HepG2 (cell line): Measurements from ENCODE around the gene ACBD3. TPM values are rescaled to one million over a fixed set of nuclear protein-coding genes. Genes with fewer than 3 reads are reported as not detected.
A peak's percentile ranks its signal among the peaks of the same experiment; 100 is the strongest.

Source experiments
- ATAC-seq: fragments of 200-7000 bp; cut with Tn5 transposase; 3 replicates; pipeline ENCODE4 v1.9.1; 2020; ENCODE audit warnings: mild to moderate bottlenecking, moderate library complexity
- BruUV-seq: library from RNA; stranded (reverse); fragments of 400-500 nt; replicated peaks from 2 replicates; lab custom pipeline; 2021; lab: Mats Ljungman, UMichigan
- CTCF ChIA-PET: fragments of 300-600 bp; formaldehyde crosslinking; extraction: SDS; loops from one replicate; lab custom pipeline; 2021; ENCODE audit warnings: low total read pairs, inconsistent platforms, low intra/inter-chr PET ratio; lab: Yijun Ruan, JAX
- POLR2A ChIA-PET: fragments of 350-600 bp; sonication (Branson Sonifier 250); formaldehyde crosslinking; loops from one replicate; lab custom pipeline; 2020; ENCODE audit warnings: antibody characterized with exemption, inconsistent platforms; lab: Yijun Ruan, JAX
- DNase-seq: peaks from one replicate; pipeline ENCODE4 v3.0.0-alpha.2; 2015; ENCODE audit warnings: low spot score
- FAIRE-seq: peaks from 3 replicates; lab custom pipeline; 2011; peaks lifted over from hg19 to GRCh38; lab: Jason Lieb, UNC
- H2AFZ ChIP-seq: one replicate; pipeline ENCODE4 v1.6.1; 2011; ENCODE audit warnings: low read length, inconsistent platforms
- H3K27ac ChIP-seq: fragments of 300-600 bp; 3 replicates; pipeline ENCODE4 v1.8.0; 2011; ENCODE audit warnings: mixed run types, mild to moderate bottlenecking, mixed read lengths, low read length, inconsistent platforms; ENCODE audit not compliant: insufficient read depth; ENCODE audit errors: extremely low read length
- H3K27me3 ChIP-seq, 2 experiments: fragments of 200-600 bp in 1 of 2; 2 replicates in 1 of 2; 3 replicates in 1 of 2; pipeline versions ENCODE4 v1.6.0 to v1.8.0; 2011; ENCODE audit warnings: low read length in 2 of 2, mild to moderate bottlenecking in 2 of 2, moderate library complexity in 2 of 2, inconsistent platforms in 1 of 2; ENCODE audit not compliant: insufficient read depth in 2 of 2, control insufficient read depth in 1 of 2
- H3K36me3 ChIP-seq, 2 experiments: fragments of 200-600 bp in 1 of 2; replicated peaks in 1 of 2; 2 replicates in 1 of 2; 3 replicates in 1 of 2; pipeline versions ENCODE4 v1.5.1 to v1.8.0; 2011; ENCODE audit warnings: low read length in 2 of 2, inconsistent platforms in 1 of 2; ENCODE audit not compliant: insufficient read depth in 2 of 2, control insufficient read depth in 1 of 2
- H3K4me1 ChIP-seq: 2 replicates; pipeline ENCODE4 v1.5.1; 2012; ENCODE audit warnings: low read length, inconsistent platforms; ENCODE audit not compliant: insufficient read depth
- H3K4me2 ChIP-seq: 2 replicates; pipeline ENCODE4 v1.6.0; 2011; ENCODE audit warnings: low read depth, low read length, inconsistent platforms
- H3K4me3 ChIP-seq, 3 experiments: fragments of 200-600 bp in 1 of 3; sonication (generic), shearing (Covaris generic) in 1 of 3; replicated peaks in 1 of 3; 2 replicates each; pipeline ENCODE4 v1.5.1; 2011 to 2016; ENCODE audit warnings: low read length in 3 of 3, inconsistent platforms in 2 of 3, low read depth in 2 of 3, mild to moderate bottlenecking in 2 of 3, control low read depth in 1 of 3, mixed read lengths in 1 of 3; ENCODE audit not compliant: insufficient read depth in 1 of 3
- H3K79me2 ChIP-seq: one replicate; pipeline ENCODE4 v1.6.1; 2011; ENCODE audit warnings: low read length, inconsistent platforms; ENCODE audit not compliant: insufficient read depth
- H3K9ac ChIP-seq: 2 replicates; pipeline ENCODE4 v1.6.0; 2011; ENCODE audit warnings: mild to moderate bottlenecking, low read depth, low read length, inconsistent platforms; ENCODE audit not compliant: insufficient read depth
- H3K9me3 ChIP-seq: 2 replicates; pipeline ENCODE4 v1.5.1; 2012; ENCODE audit warnings: mild to moderate bottlenecking, low read length
- H4K20me1 ChIP-seq: 2 replicates; pipeline ENCODE4 v1.6.0; 2011; ENCODE audit warnings: inconsistent platforms, mild to moderate bottlenecking, low read length, moderate library complexity; ENCODE audit not compliant: insufficient read depth
- CEBPZ ChIP-seq: IDR thresholded peaks from 2 replicates; pipeline ENCODE4 v1.6.1; 2012; ENCODE audit warnings: low read length, improper control_type of control experiment
- HMG20B ChIP-seq: conservative IDR thresholded peaks from 2 replicates; pipeline ENCODE4 v1.6.1; 2016; ENCODE audit warnings: missing genetic modification reagents, missing compliant biosample characterization
- KLF11 ChIP-seq: IDR thresholded peaks from 2 replicates; pipeline ENCODE4 v1.6.1; 2016; ENCODE audit warnings: missing compliant biosample characterization
- MAF1 ChIP-seq: sonication (generic); formaldehyde crosslinking; IDR thresholded peaks from 2 replicates; pipeline ENCODE4 v1.5.0; 2020; ENCODE audit warnings: missing genetic modification reagents, borderline replicate concordance
- ZNF180 ChIP-seq: sonication (generic); formaldehyde crosslinking; IDR thresholded peaks from 2 replicates; pipeline ENCODE4 v1.4.0; 2020; ENCODE audit warnings: low read depth, missing genetic modification reagents, borderline replicate concordance
- ZNF672 ChIP-seq: sonication (generic); formaldehyde crosslinking; IDR thresholded peaks from 2 replicates; pipeline ENCODE4 v1.8.1; 2022; ENCODE audit warnings: missing genetic modification reagents
- WGBS: methylation state at CpG from one replicate; pipeline ENCODE4 v1.1.6; 2017; ENCODE audit warnings: low lambda C conversion rate; 5-methylcytosine and 5-hydroxymethylcytosine counted together
- in situ Hi-C: cut with HindIII; loops from 2 replicates; pipeline ENCODE4 v1.10.0; 2017; ENCODE audit warnings: low pct_unique_long_range_greater_than_20kb; ENCODE audit not compliant: extremely low pct_ligation_motif_present
- intact Hi-C: fragments of 100-400 bp; cut with micrococcal nuclease; formaldehyde crosslinking; loops from one replicate; pipeline ENCODE4 v1.10.0; 2022; ENCODE audit not compliant: unreplicated experiment
- polyA plus RNA-seq, 8 experiments: library from polyadenylated mRNA; depleted of rRNA in 3 of 8; stranded (reverse) in 7 of 8; unstranded in 1 of 8; fragments of >200 nt; fragmentation: Illumina TruSeq in 4 of 8; extraction: Trizol in 4 of 8; gene quantifications; 2 replicates each; pipeline versions ENCODE4 v1.2.1 to v1.2.3, GENCODE V29; 2011 to 2016; ENCODE audit warnings: low read depth in 4 of 8, missing spikeins in 1 of 8, mixed read lengths in 1 of 8; ENCODE audit not compliant: insufficient read depth in 1 of 8
- total RNA-seq, 5 experiments: library from RNA; depleted of rRNA; stranded (reverse); fragments of >200 nt; fragmentation: Illumina TruSeq; extraction: Trizol; gene quantifications; 2 replicates each; pipeline ENCODE4 v1.2.3, GENCODE V29; 2016; ENCODE audit warnings: low read depth in 1 of 5
- TF ChIP-seq, protein P1 (sequence below): sonication (generic); formaldehyde crosslinking; IDR thresholded peaks from 2 replicates; pipeline ENCODE4 v1.4.0; 2020; ENCODE audit warnings: mild to moderate bottlenecking, missing genetic modification reagents

Gene ACBD3
- total and polyA plus RNA-seq, 2 of the 13 experiments (the other 11 are each of a cell fraction or from before 2014, with no cell fraction given): 24.3 to 39.3 TPM

- no peak overlapping the region for H3K27ac ChIP-seq
- no TSS peak for BruUV-seq
- H3K4me1 ChIP-seq: peaks cover 6% of the 10 kb centered on the region; the same call in 1 of the 2 replicates
- FAIRE-seq (no peak), DNase-seq (no peak), ATAC-seq (no peak)
- no peaks in the 10 kb centered on the region for H3K9me3 ChIP-seq
- H3K27me3 ChIP-seq: no peaks in the 10 kb centered on the region
- POLR2A ChIA-PET: no interaction called here
- in situ Hi-C loops: no loop called here
- no peaks in the 10 kb centered on the region for H4K20me1 ChIP-seq
- WGBS: 4% methylated on average over 2 of the region's 2 CpGs
- H3K9ac ChIP-seq: no peak overlapping the region
- H3K4me3 ChIP-seq: no peak overlapping the region
- no peak overlapping the region for H2AFZ ChIP-seq
- no peak for TF ChIP-seq CEBPZ
- TF ChIP-seq, protein P1, sequence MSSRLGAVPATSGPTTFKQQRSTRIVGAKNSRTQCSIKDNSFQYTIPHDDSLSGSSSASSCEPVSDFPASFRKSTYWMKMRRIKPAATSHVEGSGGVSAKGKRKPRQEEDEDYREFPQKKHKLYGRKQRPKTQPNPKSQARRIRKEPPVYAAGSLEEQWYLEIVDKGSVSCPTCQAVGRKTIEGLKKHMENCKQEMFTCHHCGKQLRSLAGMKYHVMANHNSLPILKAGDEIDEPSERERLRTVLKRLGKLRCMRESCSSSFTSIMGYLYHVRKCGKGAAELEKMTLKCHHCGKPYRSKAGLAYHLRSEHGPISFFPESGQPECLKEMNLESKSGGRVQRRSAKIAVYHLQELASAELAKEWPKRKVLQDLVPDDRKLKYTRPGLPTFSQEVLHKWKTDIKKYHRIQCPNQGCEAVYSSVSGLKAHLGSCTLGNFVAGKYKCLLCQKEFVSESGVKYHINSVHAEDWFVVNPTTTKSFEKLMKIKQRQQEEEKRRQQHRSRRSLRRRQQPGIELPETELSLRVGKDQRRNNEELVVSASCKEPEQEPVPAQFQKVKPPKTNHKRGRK (CRISPR knock-in tag): peak; percentile 58; the same call in 1 of the 2 replicates
- H3K79me2 ChIP-seq: no peaks in the 10 kb centered on the region
- CTCF ChIA-PET: no interaction called here
- intact Hi-C loops: loop anchor here (2.0 to 5.0 kb wide), 2 partner anchors 21 to 132 kb away; no protein-coding TSS in a partner anchor
- no peaks in the 10 kb centered on the region for H3K36me3 ChIP-seq
- H3K4me2 ChIP-seq: no peak overlapping the region
These were observed 13.4 kb upstream of the ACBD3 start for GRCh38 chr1:226199971-226200370.

DNA sequence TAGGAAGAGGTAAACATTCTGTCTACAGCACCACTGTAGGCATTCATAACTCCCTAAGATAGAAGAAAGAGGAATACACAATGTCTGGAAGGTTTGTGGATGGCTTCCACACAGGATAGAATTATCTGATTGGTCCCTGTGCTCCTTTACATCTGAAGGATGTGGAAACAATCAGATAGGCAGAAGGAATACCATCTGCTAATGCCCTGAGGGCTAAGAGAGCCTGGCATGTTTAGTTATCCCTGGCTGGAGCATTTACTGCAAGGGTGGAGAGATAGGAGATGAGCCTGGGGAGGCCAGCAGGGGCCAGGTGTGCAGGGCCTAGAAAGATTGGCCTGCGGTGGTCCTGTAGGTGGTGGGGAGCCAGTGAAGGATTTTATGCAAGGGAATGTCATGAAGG is 8.6 kb upstream of the ACBD3 start:
- Histone ChIP-seq H3K9me3 (no peaks in the 10 kb centered on the region), H3K79me2 (no peaks in the 10 kb centered on the region), H3K27me3 (no peaks in the 10 kb centered on the region), H3K36me3 (no peaks in the 10 kb centered on the region), H3K4me1 (no peaks in the 10 kb centered on the region), H3K9ac (no peak overlapping the region), H4K20me1 (no peaks in the 10 kb centered on the region), H3K4me2 (no peak overlapping the region), H3K4me3 (no peak overlapping the region), H2AFZ (no peak overlapping the region), H3K27ac (no peak overlapping the region)
- ChIA-PET CTCF (no interaction called here), POLR2A (no interaction called here)
- WGBS: 50% methylated on average over 1 of the region's 1 CpG
- FAIRE-seq: no peak
- in situ Hi-C loops: no loop called here
- BruUV-seq: no TSS peak
- intact Hi-C loops: no loop called here
- no peak for DNase-seq
- ATAC-seq: peak; percentile 31; the same call in 1 of the 3 replicates
- no peak for TF ChIP-seq KLF11 (CRISPR knock-in tag)
- no peak for TF ChIP-seq HMG20B (CRISPR knock-in tag)
- TF ChIP-seq ZNF672: no peak
- TF ChIP-seq MAF1 (CRISPR knock-in tag): no peak
- TF ChIP-seq ZNF180 (CRISPR knock-in tag): no peak
